Upper lobe of left lung (tissue), 4 donors: ENCODE measurements around the gene TRMT61A.

Experiments
- POLR2A ChIP-seq, 4 donors: fragments of 450-650 bp; IDR thresholded peaks; one replicate each; pipeline ENCODE4 v1.5.1; 2016 to 2017; ENCODE audit warnings: antibody characterized with exemption in 4 of 4, mild to moderate bottlenecking in 2 of 4
- POLR2AphosphoS5 ChIP-seq, 2 donors: sonication (generic); formaldehyde crosslinking; IDR thresholded peaks; one replicate each; pipeline ENCODE4 v1.5.1; 2017; ENCODE audit warnings: antibody characterized with exemption in 2 of 2
- TF ChIP-seq, protein P1 (sequence below), 6 experiments: fragments of 450-650 bp in 4 of 6; fragments of 200-600 bp in 2 of 6; sonication (generic) in 2 of 6; IDR thresholded peaks; one replicate each; pipeline ENCODE4 v1.5.1; 2016 to 2019; ENCODE audit warnings: antibody characterized with exemption in 6 of 6

DNA sequence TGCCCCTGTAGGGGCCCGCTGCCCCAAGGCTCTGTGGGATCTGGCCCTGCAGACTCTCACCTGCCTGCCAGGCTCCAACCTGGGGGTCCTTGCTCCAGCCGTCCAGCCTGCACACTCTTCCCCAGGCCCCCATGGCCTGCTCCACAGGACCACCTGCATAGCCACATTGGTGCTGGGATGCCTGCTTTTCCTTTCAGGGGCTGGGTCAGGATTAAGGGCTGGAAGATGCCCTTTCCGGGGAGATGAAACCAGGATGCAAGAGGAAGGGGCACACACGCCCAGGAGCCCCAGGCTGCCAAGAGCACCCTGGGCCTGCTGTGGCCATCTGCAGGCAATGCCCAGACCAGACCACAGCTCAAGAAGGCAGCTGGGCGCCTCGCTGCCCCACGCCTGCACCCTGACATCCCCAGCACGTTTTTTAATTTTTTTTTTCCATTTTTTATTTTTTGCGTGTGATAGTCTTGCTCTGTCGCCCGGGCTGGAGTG, 18.5 kb downstream of the TRMT61A start:
- no peak for TF ChIP-seq POLR2A (IDR thresholded peaks at IDR 0.05)
- TF ChIP-seq POLR2AphosphoS5 (IDR thresholded peaks at IDR 0.05), result no peak
- TF ChIP-seq, protein P1, sequence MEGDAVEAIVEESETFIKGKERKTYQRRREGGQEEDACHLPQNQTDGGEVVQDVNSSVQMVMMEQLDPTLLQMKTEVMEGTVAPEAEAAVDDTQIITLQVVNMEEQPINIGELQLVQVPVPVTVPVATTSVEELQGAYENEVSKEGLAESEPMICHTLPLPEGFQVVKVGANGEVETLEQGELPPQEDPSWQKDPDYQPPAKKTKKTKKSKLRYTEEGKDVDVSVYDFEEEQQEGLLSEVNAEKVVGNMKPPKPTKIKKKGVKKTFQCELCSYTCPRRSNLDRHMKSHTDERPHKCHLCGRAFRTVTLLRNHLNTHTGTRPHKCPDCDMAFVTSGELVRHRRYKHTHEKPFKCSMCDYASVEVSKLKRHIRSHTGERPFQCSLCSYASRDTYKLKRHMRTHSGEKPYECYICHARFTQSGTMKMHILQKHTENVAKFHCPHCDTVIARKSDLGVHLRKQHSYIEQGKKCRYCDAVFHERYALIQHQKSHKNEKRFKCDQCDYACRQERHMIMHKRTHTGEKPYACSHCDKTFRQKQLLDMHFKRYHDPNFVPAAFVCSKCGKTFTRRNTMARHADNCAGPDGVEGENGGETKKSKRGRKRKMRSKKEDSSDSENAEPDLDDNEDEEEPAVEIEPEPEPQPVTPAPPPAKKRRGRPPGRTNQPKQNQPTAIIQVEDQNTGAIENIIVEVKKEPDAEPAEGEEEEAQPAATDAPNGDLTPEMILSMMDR (IDR thresholded peaks at IDR 0.05), result no peak
